GM21367 (cell line): ENCODE results near the gene PRKD1.
"Not testable (repeated sequence)": the region's sequence is repeated elsewhere in the genome, so short reads cannot be mapped to it uniquely, and the experiment has no call there.

Experiments used
- ATAC-seq: cut with Tn5 transposase; IDR thresholded peaks from one replicate; pipeline ENCODE4 v1.9.1; 2021; ENCODE audit not compliant: unreplicated experiment

The PRKD1 gene

GRCh38 chr14:29839691-29840090, 88.0 kb downstream of the PRKD1 start:
- ATAC-seq: not testable (repeated sequence)

- ATAC-seq: no peak
These were observed 88.9 kb downstream of the PRKD1 start for GRCh38 chr14:29838752-29839151.

GRCh38 chr14:29836395-29836794, 91.3 kb downstream of the PRKD1 start:
- ATAC-seq: no peak

- ATAC-seq: no peak
These were observed 95.6 kb downstream of the PRKD1 start for GRCh38 chr14:29832042-29832441.

- ATAC-seq: no peak
These were observed 97.8 kb downstream of the PRKD1 start for GRCh38 chr14:29829851-29830250.

- ATAC-seq: no peak
These were observed 103.8 kb downstream of the PRKD1 start for GRCh38 chr14:29823816-29824215.

GRCh38 chr14:29822430-29822709, 105.3 kb downstream of the PRKD1 start:
- ATAC-seq: no peak

- ATAC-seq: no peak
These were observed 105.8 kb downstream of the PRKD1 start for GRCh38 chr14:29821661-29822429.

GRCh38 chr14:29821242-29821641, 106.4 kb downstream of the PRKD1 start:
- ATAC-seq: no peak

- no peak for ATAC-seq
These were observed 106.9 kb downstream of the PRKD1 start for GRCh38 chr14:29820785-29821184.

- no peak for ATAC-seq
These were observed 109.8 kb downstream of the PRKD1 start for GRCh38 chr14:29817767-29818405.

GRCh38 chr14:29815016-29815674, 112.5 kb downstream of the PRKD1 start:
- no peak for ATAC-seq

- no peak for ATAC-seq
These were observed 113.3 kb downstream of the PRKD1 start for GRCh38 chr14:29814156-29815015.

GRCh38 chr14:29810682-29811081, 117.0 kb downstream of the PRKD1 start:
- ATAC-seq: no peak

- ATAC-seq: no peak
These were observed 117.6 kb downstream of the PRKD1 start for GRCh38 chr14:29810064-29810463.

- no peak for ATAC-seq
These were observed 121.5 kb downstream of the PRKD1 start for GRCh38 chr14:29806124-29806517.

GRCh38 chr14:29805415-29806123, 122.1 kb downstream of the PRKD1 start:
- no peak for ATAC-seq

- no peak for ATAC-seq
These were observed 123.0 kb downstream of the PRKD1 start for GRCh38 chr14:29804481-29805266.

GRCh38 chr14:29803045-29803444, 124.6 kb downstream of the PRKD1 start:
- ATAC-seq: no peak

GRCh38 chr14:29802211-29802610, 125.4 kb downstream of the PRKD1 start:
- no peak for ATAC-seq
